ENCODE data around the gene TMEM178A.
"Not testable (repeated sequence)": the region's sequence is repeated elsewhere in the genome, so short reads cannot be mapped to it uniquely, and the experiment has no call there.

The TMEM178A gene

DNA sequence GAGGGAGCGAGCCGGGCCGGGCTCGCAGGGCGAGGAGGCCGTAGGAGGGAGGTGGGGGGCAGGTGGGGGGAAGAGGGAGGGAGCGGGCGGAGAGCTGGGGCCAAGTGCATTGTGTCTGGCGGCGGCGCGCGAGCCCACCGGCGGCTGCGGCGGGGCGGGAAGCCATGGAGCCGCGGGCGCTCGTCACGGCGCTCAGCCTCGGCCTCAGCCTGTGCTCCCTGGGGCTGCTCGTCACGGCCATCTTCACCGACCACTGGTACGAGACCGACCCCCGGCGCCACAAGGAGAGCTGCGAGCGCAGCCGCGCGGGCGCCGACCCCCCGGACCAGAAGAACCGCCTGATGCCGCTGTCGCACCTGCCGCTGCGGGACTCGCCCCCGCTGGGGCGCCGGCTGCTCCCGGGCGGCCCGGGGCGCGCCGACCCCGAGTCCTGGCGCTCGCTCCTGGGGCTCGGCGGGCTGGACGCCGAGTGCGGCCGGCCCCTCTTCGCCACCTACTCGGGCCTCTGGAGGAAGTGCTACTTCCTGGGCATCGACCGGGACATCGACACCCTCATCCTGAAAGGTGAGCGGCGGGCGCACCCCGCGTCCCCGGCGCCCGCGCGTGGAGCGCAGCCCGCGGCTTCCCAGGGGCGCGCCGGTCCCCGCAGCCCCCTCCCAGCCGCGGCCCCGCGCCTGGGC is at the start of gene TMEM178A:
TMEM178A (plus strand) TSS at position 107 of the 680 bp plus-strand sequence; CDS start at position 165, 58 bp downstream.
- peak; percentile 32 for DNase-seq

DNA sequence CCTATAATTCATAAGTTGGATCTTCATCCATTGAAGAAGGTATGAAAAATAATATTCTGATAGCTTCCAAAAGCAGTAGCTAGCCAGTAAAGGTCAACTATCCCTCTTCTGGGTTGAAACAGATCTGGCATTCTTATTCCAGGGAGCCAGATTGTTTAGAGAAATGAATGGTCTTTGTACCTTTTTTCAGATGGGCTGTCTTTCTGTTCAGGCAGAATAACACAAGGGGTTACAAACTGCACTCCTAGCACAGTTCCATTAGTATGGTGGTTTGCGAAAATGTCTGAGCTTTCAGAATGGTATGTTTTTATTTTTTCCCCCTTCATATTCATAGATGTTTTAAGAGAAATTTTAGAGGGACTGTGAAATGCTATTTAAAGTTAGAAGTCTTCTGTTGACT is 47.5 kb upstream of the TMEM178A start:
- DNase-seq, result no peak

DNA sequence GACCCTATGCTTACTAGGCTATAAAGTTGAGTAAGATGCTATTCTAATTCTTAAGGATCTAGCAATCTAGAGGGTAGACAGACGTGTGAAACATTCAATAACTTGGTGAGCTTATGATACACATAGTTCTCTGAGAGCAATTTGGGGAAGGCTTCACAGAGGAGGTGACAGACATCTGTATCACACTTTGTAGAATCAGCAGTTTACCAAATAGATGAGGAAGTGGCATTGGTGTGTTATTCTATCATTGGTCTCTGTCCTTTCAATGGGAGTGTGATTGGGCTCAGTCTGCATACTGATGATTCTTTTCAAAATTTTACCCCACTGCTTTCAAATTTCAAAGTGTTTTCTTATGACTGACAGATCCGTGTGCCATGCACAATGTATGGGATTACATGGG is 47.0 kb upstream of the TMEM178A start:
- DNase-seq, result no peak

DNA sequence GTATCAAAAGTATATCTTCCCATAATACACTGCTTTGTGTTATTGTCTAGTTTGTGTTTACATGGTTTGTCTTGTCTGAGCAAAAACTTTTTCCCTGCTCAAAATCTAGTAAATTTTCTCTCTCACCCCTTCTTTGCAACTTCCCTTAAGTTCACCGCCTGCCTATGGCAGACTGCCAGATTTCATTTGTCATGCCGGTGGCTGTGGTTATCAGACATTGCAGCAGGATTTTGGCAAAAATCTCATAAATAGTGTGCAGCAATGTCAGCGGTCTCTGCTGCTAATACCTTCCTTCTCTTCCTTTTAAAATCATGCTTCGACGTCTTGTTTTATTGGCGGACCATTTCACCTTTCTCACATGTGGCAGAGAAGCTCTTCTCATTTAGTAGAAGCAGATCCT is 45.6 kb upstream of the TMEM178A start:
- no peak for DNase-seq

DNA sequence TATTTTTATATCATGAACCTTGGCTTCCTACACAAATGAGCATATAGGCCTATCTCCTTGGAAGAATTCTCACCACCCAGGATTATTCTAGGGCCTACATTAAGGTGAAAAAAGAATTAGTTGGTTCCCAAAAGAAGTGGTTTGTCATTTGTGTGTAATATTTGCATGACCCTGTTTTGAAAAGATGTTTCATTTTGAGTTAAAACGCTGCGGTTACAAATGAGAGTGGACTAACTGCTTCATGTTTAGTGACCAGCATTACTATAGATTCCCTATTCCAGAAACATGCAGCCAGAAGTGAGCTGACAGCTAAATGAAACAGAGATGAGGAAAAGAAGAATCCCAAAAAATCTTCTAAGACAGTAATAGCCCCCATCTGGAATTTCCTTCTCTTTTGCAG is 44.1 kb upstream of the TMEM178A start:
- DNase-seq, result no peak

DNA sequence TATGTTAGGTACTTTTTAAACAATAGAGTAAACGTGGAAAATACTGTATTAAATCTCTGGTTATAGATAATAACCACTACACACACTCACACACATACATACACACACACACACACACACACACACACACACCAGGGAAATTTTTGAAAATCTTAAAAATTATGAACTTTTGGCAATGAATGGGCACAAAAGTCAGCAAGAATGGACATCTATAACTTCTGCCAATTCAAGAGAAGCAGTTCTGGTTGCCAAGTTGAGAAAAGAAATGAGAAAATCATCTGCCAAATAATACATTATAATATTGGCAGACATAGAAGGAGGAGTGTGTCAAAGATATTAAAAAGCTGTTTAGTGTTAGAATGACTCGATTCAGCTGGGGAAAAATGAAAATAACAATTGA is 42.9 kb upstream of the TMEM178A start:
- DNase-seq, result no peak

DNA sequence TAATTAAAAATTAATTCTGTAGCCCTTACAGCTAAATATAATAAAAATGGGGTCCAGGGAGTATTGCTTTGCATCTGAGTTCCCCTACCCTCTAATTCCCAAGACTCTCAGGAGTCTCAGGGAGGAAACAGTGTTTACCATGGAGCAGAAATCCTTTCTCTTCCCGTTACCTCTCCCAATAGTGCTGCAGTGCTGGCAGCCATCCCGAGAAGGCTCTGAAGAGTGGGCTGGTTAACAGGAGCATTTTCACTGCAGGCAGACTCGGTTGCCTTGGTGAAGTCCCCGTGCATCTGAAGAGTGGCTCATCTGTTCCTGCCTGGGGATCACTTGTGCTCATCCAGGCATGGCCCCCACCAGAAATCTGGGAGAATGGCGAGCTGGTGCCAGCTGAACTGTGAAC is 41.8 kb upstream of the TMEM178A start:
- DNase-seq, result peak; percentile 79

DNA sequence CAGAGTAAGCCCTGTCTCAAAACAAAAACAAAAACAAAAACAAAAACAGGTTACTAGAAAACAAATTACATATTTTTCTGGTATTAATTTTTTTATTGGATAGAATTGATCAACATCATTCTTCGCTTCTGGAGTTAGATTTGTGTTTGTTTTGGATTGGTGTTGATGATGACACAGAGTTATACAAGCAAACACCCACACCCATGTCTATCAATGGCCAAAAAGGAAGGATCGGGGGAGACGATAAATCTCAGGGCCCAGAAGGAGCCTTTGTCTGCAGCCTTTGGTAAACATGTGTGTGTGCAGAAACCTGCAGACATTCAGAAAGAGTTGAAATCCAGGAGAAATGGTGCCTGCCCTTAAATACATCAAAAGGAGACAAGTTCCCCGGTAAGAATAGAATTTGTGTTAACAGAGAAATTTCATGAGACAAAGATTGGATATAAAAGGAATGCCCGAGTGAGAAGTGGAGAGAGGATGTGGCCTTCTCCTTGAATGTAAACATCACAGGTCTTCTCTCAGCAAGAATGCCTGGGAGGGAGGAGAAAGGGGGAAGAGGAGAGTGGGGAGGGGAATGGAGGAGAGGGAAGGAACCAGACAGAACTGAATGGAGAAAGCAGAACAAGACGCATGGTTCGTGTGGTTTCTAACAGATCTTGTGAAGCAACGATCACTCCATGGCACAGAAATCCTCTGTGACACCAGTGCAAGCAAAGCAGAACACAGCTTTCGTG is 40.4 kb upstream of the TMEM178A start:
- no peak for DNase-seq

DNA sequence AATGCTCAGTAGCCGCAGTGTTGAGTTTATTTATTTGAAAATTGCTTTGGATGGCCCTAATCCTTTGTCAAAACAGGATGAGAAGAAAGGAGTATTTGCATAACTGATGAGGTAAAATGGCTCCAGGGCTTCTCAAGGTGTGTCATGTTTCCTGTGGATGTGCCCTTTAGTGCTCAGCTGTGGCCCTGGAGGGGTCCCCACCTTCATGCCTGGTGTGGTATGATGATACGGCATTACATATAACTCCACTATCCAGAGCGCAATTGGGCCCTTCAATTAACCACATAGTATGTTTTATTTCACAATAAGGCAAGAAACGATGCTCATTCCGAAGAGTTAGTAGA is 39.8 kb upstream of the TMEM178A start:
- DNase-seq, result no peak

DNA sequence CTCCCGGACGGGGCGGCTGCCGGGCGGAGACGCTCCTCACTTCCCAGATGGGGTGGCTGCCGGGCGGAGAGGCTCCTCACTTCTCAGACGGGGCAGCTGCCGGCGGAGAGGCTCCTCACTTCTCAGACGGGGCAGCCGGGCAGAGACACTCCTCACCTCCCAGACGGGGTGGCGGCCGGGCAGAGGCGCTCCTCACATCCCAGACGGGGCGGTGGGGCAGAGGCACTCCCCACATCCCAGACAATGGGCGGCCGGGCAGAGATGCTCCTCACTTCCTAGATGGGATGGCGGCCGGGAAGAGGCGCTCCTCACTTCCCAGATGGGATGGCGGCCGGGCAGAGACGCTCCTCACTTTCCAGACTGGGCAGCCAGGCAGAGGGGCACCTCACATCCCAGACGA is 37.4 kb upstream of the TMEM178A start:
- DNase-seq, result not testable (repeated sequence)

DNA sequence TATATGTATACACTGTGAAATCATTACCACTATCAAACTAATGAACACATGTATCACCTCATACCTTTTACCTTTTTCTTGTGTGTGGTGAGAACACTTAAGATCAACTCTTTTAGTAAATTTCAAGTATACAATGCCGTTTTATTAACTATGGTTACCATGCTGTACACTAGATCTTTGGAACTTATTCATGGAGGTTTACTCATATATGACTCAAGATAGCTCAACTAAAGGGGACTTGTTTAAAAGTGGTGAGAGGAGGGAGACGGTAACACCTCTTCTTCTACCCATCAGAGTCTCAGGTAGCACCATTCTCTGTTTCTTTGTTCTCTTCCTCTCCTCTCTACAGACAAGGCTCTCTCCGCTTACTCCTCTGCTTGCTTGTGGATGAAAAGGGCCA is 36.1 kb upstream of the TMEM178A start:
- no peak for DNase-seq

DNA sequence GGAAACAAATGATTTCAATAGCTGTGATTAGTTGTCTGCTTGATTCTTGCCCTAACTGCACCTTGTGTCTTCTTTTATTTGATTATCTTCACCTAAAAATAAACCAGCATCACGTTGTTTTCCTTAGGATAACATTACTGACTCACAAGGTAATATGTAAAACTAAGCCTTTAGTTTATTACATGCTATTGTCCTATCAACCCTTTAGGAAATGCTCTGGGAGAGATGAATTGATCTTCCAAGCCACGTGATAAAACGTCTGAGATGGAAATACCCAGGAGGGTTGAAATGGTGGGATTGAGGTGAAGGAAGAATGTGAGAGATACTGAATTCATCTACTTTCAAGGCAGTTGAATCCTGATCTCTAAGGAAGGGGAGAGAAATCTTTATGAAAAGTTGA is 34.5 kb upstream of the TMEM178A start:
- no peak for DNase-seq

DNA sequence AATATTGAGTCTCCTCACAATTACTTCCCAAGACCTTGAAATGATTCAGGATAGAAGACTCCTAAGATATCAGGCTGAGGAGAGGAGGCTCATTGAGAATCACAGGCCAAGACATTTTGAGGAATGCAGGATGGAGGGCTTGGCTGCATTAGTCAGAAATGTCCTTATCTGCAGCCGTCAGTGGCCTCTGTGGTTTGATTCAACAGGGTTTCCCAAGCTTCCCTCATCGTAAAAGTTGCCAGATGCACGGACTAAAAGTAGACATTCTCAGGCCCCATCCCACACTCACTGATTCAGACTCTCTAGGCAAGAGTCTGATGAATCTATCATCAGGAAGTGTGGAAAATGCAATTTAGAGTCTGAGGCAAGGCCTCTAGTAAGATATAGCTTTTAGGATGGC is 34.0 kb upstream of the TMEM178A start:
- DNase-seq, result no peak

DNA sequence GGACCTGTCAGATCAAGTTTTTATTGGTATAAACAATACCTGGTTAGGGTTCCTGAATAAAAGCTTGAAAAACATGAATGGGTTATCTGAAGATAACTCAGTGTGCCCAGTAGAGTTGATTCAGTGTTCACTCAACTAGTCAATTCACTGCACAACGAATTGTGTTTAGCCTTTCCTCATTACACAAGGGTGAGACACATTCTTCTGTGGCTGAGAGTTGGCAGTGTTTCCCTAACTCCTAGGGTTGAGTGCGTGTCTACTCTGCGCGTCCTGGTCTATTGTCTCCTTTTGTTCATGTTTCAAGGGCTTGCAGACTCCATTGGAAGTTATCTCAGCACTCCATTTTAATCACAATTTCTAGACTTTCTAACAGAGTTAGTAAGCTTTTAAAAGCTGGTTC is 32.8 kb upstream of the TMEM178A start:
- DNase-seq, result no peak

DNA sequence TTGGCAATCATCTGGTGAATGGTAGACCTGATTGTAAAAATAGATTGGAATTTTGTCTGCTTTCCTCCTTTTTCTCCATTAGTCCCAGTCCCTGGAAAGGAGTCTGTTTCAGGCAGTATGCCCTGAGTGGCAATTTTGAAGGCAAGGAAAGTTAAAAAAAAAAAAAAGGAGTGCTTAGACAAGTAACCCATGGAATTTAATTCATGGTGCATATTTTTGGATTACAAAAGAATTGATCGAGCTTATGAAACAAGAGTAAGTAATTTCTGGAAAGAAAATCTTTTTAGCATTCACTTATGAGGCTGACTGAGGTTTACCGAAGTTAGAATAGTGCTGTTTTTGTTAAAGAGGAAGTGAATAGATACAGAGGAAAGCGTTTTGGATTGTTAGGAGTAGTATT is 29.4 kb upstream of the TMEM178A start:
- no peak for DNase-seq

DNA sequence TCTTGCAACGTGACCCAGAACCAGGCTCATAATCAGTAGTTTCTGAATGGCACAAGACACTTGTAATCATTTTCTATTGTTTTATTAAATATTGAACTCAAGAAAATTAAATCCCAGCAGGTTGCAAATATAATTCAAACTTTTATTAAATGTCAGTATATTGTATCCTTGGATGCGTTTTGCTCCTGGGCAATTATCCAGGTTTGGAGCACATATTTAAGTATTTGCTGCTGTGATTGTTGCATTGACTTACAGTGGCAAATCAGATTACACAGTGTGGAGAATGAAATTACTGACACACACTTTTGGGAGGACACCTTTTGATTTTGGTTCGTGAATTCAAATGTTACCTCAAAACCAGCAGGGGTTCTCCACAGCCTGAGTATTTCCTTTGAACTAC is 27.1 kb upstream of the TMEM178A start:
- DNase-seq, result no peak

DNA sequence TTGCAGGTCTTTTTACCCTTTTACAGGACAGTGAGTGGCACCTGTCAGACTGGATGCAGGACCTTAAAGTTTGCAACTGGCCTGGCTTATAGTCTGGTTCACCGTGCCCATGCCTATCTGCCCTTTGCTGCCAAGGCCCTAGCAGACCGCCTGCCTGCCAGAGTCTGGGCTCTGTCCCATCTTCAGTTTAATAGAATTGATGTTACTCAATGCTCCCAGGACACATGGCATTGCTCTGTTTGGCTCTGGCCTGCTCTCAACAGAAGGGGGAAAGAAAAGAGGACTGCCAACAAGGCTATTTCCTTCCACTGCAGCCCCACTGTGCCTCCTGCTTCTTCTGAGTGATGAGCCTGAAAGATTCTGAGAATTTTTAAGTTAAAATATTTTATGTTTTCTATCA is 25.6 kb upstream of the TMEM178A start:
- no peak for DNase-seq

DNA sequence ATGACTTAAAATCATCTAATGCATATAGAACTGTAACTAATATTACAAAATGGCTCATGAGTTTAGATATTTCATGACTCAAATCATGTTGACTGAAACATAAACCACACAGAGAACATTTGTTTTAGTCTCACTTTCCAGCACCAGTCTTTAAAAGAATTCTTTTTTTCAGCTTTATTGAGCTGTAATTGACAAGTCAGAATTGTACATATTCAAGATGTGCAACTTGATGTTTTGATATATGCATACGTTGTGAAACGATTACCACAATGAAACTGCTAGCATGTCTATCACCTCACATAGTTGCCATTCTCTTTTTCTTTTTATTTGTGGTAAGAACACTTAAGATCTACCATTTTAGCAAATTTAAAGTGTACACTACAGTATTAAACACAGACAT is 25.0 kb upstream of the TMEM178A start:
- no peak for DNase-seq

DNA sequence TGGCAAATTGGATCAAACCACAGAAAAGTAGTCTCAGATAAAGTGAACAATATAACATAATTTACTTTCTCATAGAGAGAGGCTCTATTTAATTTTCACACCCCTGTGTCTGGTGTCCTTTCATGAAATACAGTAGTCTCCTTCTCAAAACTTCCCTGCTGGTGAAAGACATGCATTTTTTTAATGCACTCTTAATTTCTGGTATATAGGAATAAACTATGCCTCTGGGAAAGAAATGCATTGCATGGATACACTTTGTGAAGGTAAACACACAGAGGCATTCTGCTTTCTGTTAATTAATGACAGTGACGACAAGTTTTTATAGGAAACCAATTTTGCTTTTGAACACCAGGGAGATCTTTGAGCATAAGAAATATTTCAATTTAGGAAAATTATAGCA is 24.1 kb upstream of the TMEM178A start:
- no peak for DNase-seq

DNA sequence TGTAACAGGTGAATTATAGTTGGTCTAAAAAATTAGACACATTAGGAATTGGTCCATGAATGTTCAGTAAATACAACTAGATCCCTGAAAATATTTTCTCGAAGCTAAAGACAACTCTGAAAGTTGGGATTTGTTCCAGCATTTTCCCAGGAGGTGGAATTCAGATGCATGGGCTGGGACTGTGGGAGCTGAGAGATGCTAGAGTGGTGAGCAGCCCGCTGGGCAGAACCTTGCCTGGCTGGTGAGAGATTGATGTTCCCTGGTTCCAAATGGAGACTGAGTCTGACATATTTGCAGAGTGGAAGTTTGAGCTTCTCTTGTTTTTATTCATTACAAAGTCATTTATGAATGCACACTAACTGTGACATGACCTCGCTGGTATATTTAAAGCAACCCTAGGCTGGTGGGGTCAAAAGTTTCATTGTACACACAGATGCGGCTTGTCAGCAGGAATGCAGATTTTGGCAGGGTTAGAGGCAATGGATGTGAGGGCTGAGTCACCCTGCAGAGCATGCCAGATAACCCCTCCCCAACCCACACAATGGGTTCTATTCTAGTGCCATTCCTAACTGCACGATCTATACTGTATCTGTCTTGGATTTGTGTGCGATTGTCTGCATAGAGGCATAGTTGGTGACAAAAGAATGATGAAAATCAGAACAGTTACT is 23.5 kb upstream of the TMEM178A start:
- DNase-seq, result no peak

DNA sequence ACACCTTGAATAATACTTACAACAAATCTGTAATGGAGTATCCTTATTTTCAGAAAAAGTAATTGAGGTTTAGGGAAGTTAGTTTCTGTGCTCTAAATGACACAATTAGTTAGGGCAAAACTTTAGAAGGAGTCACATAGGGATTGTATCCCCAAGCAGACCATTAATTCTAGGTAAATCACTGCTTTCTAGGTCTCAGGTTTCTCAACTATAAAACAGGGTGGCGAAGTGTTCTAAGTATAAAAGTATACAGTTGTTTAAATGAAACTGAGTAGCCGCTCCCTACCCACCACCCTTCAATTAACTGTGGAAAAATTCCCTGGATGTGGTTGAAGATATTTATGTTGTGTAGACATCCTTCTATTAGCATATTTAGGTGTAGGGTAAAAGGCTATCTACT is 19.9 kb upstream of the TMEM178A start:
- DNase-seq, result no peak

DNA sequence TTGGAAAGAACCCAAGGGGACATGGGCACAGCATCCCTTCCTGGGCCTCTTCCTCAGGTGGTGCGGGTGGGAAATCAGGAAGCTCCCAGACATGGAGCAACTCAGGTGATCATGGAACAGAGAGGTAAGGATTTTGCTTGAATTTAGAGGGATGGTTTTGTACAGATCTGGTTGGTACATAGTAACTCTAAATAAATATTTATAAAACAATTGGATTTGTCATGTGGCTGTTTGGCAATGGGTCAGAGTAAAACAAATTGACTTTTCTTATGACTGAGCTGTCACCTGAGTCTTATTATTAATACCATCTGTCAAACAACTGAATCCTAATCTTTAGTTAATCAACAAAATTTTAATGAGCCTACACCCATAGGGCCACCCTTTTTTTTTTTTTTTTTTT is 19.4 kb upstream of the TMEM178A start:
- DNase-seq, result no peak

DNA sequence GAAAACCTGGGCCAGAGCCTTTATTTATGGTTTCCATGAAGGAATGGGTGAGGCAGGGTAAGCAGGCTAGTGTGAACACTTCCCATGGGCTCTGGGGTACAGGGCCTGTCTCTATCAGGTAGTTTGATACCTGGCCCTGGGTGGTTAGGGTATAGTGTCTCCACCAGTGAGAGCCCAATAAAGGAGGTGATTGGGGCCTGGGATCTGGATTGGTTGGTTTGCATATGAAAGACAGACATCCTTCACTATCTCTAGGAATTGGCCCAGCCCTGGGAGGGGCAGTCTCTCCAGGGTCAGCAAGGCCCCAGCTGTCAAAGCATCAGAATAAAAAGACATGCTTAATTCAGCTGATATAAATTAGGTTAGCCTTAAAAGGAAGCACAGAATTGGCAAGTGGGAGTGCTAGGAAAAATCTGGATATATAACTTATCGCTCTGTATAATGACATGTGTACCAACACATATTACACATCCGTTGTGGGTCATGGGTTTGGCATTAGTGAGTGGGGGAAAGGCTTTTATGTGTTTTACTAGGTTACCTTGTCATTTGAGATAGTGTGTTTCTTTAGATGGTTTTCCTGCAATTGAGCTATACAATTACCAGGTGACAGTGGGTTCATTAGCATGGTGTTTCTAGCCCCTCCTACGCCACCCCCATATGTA is 18.5 kb upstream of the TMEM178A start:
- no peak for DNase-seq

DNA sequence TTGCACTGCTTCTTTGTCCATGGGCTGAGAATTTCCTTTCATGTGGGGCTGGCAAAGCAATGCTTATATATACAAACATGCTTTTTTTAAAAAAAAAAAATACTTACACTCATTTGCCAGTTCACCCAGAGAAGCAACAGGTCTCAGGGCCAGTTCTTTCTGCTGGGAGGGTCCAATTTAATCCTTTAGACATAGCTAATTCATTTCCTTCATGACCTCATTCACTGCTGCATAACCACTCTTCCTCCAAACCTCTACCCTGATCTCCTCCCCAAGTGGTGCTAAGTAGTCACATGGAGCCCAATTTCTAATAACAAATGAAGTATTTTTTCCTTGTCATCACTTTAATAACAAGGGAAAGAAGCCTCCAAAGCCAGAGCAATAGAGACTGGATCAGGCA is 17.1 kb upstream of the TMEM178A start:
- no peak for DNase-seq

All from DMS79 treated with DMSO at 0.1 percent for 48 hours (cell line).